Hematopoietic multipotent progenitor cell treated with erythropoietin and hydrocortisone succinate and interleukin-3 and kit ligand, for 15 days (in vitro differentiated cells): Measurements from ENCODE around the gene LYRM4.
"Not testable (repeated sequence)": the region's sequence is repeated elsewhere in the genome, so short reads cannot be mapped to it uniquely, and the experiment has no call there.

ENCODE experiments used
- DNase-seq: peaks from one replicate; pipeline ENCODE4 v3.0.0-alpha.2; 2015; ENCODE audit warnings: low spot score

Gene LYRM4

DNA sequence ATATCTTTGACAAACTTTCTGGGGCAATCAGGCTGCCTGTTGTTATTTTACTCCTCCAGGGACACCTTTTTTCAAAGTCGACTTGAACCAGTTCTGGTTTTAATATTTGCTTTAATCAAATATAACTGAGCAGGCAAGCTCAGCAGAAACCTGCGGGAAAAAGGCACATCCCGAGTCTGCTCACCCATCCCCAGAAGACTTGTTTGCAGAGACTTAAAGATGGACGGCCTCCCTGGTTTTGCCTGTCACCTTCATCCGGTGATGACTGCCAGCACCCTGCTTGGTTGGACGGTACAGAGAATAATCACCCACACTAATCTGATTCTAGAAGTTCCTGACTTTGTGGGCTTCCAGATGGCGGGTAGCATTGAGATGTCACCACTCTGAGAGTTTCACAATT lies 138.8 kb downstream of the LYRM4 start:
- no peak for DNase-seq

DNA sequence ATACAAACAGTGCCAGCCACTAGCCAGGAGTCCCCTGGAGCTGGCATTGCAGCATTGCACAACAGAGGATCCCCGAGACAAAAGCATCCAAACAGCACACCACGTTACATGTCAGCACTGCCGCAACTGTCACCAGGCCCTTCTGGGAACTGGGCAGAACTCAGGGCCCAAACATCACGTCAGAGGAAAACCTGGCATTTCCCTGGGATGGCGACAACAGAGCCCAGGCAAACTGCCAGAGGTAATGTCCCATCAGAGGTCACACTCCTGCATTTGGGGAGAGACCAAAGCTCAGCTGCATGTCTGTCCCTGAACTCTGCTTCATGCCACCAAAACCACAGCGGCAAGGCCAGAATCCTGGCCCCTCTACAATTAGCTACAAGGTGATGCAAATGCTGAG lies 139.3 kb downstream of the LYRM4 start:
- no peak for DNase-seq

DNA sequence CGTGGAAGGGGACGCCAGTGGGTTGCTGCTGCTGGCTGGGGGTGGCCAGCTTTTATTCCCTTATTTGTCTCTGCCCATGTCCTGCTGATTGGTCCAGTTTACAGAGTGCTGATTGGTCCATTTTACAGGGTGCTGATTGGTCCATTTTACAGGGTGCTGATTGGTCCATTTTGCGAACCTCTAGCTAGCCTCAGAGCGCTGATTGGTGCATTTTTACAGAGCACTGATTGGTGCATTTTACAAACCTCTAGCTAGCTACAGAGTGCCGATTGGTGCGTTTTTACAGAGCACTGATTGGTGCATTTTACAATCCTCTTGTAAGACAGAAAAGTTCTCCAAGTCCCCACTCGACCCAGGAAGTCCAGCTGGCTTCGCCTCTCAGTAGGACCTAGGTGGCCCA lies 140.2 kb downstream of the LYRM4 start:
- not testable (repeated sequence) for DNase-seq

DNA sequence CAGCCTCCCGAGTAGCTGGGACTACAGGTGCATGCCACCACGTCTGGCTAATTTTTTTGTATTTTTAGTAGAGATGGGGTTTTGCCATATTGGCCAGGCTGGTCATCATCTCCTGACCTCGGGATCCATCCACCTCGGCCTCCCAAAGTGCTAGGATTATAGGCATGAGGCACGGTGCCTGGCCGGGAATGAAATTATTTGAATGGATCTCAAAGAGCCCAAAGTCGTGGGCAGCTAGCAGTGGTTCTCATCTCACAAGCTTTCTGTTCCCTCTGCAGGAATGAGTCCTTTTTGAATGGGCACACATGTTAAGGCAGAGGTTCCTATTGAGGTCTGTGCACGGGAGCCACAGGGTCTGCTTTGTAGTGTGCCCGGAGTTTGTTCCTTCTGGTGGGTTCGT lies 140.7 kb downstream of the LYRM4 start:
- no peak for DNase-seq

DNA sequence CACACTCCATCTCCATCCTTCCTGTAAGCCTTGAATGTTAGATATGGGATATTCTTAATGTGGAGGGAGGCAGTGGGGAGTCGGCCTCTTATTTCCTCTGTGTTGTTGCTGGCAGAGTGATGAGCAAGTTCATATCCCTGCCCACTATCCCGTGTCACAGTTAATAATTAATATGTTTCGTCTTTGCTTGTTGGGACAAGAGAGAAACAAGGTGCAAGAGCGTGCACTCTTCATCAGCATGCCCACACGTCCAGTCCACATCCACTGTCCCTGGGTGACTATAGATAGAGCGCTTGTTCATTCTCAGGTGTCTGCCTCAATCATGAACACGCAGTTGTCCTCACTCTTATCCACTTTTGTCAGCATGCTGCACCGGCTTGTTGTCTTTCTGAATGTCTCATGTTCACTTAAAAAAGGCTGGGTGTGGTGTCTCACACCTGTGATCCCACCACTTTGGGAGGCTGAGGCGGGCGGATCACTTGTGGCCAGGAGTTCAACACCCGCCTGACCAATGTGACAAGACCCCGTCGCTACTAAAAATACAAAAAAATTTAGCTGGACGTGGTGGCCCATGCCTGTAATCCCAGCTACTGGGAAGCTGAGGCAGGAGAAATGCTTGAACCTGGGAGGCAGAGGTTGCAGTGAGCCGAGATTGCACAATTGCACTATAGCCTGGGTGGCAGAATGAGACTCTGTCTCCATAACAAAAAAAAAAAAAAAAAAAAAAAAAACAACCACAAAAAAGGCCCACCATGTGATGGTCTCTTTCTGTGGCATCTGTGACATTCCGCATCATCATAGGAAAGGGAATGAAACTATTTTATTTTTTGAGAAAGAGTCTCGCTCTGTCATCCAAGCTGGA lies 141.4 kb downstream of the LYRM4 start:
- DNase-seq = no peak

DNA sequence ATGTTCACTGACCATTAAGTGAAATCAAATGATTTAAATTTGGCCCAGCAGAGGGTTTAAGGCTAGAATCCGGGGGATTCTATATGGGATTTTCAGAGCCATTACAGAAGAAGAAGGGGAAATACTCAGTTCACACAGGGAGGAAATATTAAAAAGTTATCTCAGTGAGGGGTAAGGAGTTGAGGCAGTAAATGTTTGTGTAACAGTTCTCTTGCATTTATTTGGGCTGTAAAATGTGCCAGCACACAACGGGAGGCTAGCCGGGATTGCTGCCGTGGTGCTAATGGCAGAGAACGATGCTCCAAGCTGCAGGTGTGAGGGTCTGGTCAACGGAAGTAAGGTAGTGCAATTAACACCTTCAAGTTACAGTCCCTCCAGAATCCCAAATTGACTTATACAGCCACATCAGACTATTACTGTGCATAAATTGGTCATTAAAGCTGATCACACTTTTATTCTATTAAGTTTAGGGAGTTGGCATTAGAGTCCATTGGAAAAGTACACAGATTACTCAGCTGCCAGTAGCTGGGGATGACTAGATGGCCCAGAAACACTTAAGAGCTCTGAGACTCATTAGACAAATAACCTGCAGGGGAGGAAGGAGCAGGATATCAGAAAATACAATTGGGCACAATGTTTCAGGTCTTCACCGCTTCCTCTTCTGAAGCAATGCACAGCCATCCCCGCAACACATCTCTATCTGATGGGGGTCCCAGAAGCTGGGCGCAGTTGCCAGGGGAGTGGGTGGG lies 144.3 kb downstream of the LYRM4 start:
- no peak for DNase-seq

DNA sequence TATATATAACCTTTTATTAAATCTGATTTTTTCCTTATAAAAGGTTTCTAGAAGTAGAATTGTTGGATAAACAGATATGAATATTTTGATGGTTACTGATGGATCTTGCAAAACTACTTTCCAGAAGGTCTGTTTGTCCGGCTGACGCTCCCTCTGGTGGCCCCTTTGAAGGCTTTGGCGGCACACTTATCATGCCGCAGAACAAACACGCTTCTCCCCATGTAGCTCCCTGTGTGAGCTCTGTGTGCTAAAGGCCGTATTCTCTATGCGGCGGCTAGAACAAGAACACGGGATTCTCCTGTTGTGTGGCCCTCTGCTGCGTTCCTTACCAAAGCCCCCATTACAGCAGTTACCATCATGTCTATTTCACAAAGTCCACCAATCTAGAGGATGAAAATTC lies 145.6 kb downstream of the LYRM4 start:
- DNase-seq = no peak

DNA sequence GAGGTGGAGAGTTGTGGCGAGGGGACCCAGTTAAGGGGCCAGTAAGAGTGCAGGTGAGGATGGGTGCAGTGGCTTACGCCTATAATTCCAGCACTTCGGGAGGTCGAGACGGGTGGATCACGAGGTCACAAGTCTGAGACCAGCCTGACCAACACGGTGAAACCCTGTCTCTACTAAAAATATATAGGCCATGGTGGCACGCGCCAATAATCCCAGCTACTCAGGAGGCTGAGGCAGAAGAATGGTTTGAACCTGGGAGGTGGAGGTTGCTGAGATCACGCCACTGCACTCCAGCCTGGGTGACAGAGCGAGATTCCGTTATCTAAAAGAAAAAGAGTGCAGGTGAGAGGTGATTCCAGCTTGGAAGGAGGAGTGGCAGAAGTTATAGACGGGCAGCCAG lies 147.7 kb downstream of the LYRM4 start:
- no peak for DNase-seq

DNA sequence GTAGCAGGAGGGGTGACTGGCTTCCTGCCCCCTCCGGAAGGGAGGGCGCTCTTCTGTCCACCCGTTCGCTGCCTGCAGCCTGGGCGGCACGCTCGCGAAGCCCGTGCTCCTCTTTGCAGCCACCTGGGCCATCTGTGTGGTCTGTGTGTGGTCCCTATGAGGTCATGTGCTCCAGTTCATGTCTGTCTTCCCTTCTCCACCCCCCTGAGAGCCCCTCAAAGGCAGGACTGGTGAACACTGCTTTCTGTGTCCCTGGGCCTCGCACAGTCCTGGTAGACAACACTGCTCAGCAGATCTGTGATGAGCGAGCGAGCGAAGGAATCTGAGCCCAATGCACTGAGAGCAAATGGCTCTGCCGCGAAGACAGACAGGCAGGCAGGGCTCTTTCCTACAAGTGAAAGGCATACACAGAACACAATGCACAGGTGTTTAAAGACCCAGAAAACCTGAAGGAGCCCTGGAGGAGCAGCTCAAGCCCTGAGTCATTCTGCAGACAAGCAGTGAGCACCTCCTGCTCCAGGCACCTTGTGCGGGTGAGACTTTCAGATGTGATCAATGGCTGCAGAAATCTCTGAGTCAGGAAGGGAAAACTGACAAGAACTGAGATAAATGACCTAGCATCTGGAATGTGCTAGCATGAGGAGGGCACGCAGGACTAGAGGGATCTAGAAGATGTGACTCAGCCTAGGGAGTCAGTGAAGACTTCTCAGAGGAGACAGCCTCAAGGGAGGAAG lies 148.5 kb downstream of the LYRM4 start:
- no peak for DNase-seq

DNA sequence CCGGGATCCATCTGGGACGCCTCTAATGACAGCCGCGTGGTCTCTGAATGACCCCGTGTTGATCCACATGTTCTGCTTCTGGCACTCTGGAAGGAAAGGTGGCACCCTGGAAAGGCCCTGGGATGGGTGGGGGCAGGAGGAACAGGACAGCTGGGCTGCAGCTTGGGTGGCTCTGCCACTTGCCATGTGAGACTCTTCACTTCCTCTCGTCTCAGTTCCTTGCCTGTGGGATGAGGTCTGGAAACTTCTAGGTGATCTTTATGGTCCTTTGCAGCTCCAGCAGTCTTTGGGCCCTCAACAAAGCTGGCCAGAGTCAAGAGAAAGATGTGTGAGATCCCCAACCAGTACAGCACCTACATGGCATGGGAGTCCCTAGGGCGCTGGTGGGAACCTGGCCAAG lies 149.1 kb downstream of the LYRM4 start:
- no peak for DNase-seq

DNA sequence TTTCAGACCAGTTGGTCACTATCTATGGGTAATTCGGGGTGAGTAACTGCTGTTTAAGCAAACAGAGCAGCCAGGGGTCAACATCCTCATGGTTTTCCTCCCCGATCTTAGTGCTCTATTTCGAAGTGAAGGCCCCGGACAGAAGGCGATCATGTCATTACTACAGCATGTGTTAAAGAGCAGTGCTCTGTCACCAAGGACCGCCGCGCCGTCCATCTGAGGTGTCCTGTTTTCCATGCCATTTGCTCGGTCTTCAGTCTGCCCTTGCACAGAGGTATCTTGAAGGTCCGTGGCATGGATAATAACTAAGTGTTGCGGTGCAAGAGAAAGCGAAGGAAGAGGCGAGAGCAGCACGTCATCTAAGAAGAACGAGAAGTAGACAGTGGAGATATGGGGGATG lies 150.5 kb downstream of the LYRM4 start:
- no peak for DNase-seq

DNA sequence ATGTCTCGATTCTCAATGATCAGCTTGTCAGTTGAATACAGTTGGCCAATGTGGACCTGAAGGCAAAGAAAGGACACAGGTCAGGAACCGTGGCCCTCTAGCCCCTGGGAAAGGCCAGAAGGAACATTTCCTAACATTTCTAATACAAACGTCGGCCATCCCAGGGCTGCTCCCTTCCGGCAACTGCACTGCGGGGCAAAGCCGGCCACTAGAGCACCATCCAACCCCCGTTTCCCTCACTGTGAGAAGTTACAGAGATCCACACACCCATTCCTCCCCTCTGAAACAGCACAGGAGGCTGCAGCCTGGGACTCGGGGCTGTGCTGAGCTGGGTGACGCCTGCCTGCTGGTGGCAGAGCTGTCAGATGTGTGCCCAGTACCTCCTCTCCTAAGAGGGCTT lies 151.3 kb downstream of the LYRM4 start:
- no peak for DNase-seq

DNA sequence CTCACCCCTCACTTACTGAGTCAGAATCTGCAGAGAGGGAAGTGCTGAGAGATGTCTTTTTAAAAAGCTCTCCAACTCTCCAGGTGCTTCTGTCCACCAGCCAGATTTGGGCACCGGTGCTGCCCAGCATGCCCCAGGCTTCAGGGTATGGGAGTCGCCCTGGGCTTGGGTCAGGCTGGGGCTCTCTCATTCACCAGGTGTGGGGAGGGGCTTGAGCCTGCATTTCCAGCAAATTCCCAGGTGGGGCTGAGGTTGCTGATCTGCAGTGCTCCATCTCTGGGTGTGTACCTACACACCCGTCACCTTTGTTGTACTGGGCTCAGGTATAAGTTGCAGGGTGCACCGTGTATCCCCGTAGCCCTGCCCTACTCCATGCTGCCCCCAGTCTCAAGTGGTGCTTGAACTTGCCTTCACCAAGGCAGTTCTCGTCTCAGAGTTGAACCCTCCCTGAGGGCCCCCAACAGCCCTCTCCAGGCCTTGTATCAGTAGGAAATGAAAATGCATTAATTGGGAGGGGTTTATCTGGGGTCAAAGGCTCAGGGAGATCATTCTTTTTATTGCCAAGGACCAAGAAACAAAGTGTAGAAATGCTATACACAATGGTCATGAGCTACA lies 152.1 kb downstream of the LYRM4 start:
- no peak for DNase-seq

DNA sequence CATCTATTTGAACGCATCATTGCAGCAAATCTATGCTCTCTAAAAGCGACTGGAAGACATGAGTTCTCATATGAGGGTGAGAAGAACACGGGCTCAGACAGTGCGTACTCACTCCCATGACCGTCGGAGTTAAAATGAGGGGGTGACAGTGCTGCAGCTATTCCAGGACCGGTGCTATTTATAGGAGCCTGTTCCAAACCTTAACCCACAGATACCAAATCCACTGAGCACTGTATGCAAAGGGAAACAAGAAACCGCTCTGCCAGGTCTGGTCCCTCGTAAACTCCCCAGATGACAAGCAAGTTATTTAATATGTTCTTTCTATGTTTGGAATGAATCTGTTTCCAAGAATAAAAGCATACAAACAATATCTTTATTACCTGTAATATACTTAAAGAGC lies 152.7 kb downstream of the LYRM4 start:
- no peak for DNase-seq

DNA sequence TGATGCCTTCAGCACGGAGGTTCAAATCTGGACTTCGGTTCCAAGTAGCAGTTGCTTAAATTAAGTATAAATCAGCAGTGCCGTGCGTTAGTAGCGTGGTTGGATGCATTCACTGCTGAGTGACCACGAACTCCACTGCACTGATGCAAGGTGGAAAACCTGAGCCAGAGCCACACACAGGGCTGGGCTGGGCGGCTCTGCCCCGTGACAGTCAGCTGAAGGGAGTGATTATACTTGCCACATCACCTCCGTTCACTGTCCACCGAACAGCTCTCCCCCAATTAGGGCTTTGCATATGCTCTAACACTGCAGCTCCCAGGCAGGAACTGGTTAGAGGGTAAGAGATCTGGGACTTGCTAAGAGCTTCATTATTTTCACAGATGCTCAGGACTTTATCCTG lies 153.4 kb downstream of the LYRM4 start:
- no peak for DNase-seq

DNA sequence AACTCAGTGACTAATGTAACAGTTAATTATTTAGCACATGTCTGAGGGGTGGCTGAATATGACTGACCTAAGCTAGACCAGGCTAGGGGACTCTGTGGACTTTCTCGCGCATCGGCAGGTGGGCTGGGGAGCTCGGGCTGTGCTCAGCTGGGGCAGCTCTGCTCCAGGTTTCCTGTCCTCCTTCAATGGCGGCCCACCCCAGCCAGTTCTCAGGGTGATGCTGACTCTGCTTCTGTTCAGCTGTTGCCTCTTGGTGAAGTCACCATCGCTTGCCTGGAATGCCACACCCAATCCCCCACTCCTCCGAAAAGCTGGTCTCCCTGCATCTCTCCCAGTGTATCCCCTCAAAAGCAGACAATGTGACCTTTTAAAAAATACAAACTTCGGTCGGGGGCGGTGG lies 155.6 kb downstream of the LYRM4 start:
- no peak for DNase-seq

DNA sequence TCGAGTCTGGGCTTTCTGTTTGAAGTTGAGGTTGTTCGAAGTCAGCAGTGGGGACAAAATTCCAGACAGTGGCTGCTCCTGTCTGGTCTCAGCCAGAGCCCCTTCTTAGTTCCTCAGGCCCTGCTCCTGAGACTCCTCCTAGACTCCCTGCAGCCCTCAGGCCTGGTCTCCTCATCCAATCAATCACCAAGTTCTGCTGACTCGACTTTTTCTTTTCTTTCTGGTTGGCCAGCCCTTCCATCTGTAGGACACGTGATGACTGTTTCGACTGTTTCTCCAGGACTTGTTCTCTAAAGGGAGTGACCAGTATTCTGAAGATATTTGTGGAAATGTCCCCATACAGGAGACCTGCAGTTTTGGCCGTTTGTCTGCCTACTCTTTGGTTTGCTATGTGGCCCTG lies 156.1 kb downstream of the LYRM4 start:
- no peak for DNase-seq

DNA sequence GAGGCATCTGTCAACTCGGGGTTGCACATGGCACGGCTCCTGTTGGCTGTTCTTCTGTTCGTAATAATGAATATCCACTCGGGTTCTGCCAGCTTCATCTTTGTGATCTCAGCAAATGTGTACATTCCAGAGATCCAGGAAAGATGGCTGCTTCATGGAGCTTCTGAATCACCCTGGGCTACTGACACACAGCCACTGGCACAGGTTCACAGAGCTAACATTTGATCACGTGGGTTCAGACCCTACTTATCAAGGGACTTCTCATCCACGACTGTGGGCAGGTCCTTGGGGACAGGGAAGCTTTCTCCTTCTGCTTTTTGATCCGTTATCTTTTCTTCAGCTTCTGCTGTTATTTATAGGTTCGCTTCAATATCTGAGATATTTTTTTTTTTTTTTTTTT lies 157.5 kb downstream of the LYRM4 start:
- DNase-seq = no peak

DNA sequence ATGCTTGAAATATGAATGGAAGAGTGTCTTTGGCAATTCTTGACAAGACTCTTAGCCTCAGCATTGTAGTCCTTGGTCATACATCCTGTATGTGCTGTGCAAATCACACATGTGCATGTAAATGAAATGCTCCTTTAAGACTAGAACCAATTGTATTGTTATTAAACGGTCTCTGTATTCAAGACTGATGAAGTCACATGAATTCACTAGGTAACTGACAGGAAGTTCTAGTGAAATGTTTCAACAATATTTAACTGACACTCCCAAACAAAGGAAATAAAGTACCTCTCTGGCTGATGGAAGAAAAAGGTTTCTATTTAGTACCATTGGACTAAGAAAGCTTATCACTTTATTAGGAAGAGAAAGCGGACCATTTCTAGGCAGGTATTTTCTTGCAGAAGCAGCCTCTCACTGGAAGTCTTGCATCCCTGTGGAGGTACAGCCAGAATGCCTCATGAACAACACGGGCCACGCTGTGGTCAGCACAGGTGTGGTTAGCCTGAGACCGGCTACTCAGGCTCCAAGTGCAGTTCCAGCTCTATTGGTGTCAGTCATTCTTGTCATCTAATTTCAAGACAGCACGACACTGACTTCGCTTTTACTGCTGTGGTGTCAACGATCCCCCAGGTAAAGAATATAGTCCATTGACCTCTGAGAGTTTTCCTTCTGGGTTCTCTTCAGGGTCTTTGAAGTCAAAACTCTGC lies 158.3 kb downstream of the LYRM4 start:
- DNase-seq = no peak

DNA sequence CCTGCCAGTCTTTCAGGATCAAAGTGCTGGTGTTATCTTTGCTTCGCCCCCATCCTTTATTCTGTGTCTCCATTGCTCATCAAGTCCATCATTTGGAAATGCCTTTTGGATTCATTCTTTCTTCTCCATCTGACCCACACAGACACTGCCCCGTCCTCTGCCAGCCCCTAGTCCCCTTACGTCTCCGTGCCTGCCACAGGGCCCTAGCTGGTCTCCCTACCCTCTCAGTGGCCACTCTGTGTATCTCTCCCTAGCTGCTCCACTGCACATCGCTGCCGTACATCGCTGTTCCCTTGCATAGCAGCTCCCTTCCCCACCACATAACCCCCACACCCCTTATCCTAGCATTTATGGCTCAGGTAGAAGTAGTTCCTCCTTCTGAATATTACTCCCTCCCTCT lies 159.9 kb downstream of the LYRM4 start:
- DNase-seq = no peak

DNA sequence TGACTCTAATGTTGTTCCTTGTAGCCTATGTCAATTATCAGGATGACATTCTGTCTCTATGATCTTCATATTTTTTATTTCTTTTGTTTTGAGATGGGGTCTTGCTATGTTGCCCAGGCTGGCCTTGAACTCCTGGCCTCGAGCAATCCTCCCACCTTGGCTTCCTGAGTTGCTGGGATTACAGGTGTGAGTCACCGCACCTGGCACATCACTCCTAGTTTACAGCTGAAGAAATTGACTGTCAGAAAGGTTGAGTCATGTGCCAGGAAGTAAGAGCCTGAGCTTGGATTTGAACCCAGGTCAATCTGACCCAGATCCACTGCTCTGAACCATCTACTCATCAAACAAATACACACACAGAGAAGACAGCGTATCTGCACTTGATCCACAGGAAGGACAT lies 161.2 kb downstream of the LYRM4 start:
- DNase-seq = no peak
